ENCODE results near the gene SGO2.

SGO2 gene, protein sequence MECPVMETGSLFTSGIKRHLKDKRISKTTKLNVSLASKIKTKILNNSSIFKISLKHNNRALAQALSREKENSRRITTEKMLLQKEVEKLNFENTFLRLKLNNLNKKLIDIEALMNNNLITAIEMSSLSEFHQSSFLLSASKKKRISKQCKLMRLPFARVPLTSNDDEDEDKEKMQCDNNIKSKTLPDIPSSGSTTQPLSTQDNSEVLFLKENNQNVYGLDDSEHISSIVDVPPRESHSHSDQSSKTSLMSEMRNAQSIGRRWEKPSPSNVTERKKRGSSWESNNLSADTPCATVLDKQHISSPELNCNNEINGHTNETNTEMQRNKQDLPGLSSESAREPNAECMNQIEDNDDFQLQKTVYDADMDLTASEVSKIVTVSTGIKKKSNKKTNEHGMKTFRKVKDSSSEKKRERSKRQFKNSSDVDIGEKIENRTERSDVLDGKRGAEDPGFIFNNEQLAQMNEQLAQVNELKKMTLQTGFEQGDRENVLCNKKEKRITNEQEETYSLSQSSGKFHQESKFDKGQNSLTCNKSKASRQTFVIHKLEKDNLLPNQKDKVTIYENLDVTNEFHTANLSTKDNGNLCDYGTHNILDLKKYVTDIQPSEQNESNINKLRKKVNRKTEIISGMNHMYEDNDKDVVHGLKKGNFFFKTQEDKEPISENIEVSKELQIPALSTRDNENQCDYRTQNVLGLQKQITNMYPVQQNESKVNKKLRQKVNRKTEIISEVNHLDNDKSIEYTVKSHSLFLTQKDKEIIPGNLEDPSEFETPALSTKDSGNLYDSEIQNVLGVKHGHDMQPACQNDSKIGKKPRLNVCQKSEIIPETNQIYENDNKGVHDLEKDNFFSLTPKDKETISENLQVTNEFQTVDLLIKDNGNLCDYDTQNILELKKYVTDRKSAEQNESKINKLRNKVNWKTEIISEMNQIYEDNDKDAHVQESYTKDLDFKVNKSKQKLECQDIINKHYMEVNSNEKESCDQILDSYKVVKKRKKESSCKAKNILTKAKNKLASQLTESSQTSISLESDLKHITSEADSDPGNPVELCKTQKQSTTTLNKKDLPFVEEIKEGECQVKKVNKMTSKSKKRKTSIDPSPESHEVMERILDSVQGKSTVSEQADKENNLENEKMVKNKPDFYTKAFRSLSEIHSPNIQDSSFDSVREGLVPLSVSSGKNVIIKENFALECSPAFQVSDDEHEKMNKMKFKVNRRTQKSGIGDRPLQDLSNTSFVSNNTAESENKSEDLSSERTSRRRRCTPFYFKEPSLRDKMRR

GRCh38 chr2:200525882-200526651 is at the start of gene SGO2:
SGO2 (plus strand) TSS chr2:200526207; CDS start chr2:200532976, 6,769 bp downstream.
- DNase-seq, result peak; percentile 96

DNA sequence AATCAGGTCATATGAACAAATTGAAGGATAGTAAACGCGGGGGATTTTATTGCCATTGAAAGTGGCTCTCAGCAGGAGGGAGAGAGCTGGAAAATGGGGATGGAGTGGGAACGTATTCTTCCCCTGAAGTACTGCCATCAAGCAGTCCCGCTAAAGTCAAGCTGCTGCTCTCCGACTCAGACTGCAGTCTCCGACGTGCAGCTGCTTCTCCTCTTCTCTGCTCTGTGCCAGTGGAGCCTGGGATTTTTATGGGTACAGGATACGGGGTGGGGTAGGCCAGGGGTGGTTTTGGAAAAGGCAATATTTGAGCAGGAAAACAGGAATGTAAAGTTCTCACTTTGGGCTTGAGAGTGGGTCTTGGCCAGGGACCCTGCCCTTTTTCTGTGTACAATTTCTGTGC is 49.2 kb upstream of the SGO2 start:
- no peak for DNase-seq

DNA sequence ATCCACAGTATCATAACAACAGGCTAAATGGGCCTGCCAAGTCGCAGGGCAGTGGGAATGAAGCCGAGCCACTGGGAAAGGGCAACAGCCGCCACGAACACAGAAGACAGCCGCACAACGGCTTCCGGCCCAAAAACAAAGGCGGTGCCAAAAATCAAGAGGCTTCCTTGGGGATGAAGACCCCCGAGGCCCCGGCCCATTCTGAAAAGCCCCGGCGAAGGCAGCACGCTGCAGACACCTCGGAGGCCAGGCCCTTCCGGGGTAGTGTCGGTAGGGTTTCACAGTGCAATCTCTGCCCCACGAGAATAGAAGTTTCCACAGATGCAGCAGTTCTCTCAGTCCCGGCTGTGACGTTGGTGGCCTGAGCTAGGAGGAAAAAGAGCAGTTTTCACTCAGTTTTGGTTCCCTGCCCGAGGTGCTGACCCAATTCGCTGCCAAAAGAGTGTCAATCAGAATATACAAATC is 48.3 kb upstream of the SGO2 start:
- no peak for DNase-seq

DNA sequence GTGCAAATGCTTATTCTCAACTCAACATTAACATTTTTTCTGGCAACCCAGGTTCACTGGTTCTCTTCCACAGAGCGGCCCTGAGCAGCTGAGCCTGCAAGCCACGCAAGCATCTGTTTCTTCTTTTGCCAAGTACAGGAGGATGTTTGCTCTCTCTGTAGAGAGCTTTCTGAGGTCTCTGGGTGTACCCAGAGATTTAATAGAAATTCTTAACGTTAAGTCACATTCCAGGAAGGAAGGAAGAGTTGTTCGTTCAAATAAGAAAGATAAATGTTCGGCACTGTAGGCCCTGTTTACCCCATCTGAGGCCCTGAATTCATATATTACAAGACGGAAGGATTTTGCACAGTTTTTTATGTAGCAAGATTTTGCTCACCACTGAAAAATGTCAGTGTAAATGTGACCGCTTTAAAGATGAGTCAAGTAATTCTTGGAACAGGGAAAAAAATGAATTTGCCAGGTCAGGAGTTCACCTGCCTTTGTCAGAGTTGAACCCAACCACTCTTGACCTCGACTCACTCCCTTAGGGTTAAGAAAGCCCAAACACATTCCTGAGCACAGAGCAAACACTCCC is 46.2 kb upstream of the SGO2 start:
- DNase-seq, result no peak

GRCh38 chr2:200482194-200482593 is 43.8 kb upstream of the SGO2 start:
- DNase-seq, result no peak

GRCh38 chr2:200483729-200484198 is 42.2 kb upstream of the SGO2 start:
- no peak for DNase-seq

GRCh38 chr2:200484934-200485333 is 41.1 kb upstream of the SGO2 start:
- no peak for DNase-seq

- no peak for DNase-seq
Measured at GRCh38 chr2:200486529-200486928, 39.5 kb upstream of the SGO2 start.

DNA sequence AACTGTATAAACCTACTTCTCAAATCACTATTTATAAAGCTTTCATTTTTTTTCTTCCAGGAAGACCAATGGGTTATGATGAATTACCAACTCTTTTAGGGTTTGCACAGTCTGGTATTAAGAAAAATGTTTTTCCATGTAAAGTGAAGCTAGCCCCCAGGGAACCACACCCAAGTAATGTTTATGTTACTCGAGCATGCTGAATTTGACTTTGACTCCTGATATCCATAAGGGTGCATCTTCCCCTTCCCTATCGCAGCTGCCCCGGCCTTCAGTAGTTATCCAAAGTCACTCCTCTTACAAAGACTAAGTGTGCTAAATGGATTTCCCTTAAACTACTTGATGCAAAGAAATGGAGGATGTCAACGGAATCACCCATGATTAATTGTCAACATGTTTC is 37.8 kb upstream of the SGO2 start:
- no peak for DNase-seq

- no peak for DNase-seq
Measured at GRCh38 chr2:200490001-200490400, 36.0 kb upstream of the SGO2 start.

DNA sequence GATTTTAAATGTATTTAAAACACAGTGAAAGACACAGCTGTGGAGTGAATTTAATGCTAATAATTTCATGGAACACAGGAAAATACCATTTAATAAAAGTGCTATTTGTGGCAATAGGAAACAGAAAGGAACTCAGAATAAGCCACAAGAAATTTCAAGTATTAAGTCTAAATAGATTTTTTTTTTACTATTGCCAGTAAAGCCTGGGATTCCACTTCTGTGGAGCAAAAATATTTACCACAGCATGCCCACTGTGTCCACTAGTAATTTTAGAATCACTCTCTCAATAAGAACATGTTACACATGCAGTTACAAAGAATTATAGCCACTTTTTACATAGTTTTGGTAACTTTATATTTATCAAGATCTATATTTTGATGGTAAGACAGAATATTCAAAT is 33.4 kb upstream of the SGO2 start:
- no peak for DNase-seq

DNA sequence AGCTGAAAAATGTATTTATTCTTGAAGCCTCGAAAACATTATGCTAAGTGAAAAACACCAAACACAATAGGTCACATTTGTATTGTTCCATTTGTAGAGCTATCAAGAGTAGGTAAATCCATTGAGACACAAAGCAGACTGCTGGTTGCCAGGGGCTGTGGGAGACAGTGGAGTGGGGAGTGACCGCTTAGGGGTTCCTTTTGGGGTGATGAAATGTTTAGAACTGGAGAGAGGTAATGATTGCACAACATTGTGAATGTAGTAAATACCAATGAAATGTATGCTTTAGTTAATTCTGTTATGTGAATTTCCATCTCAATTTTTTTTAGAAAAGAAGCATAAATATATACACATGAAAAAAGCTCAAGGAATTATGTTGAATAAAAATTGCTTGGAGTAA is 32.0 kb upstream of the SGO2 start:
- DNase-seq, result no peak

DNA sequence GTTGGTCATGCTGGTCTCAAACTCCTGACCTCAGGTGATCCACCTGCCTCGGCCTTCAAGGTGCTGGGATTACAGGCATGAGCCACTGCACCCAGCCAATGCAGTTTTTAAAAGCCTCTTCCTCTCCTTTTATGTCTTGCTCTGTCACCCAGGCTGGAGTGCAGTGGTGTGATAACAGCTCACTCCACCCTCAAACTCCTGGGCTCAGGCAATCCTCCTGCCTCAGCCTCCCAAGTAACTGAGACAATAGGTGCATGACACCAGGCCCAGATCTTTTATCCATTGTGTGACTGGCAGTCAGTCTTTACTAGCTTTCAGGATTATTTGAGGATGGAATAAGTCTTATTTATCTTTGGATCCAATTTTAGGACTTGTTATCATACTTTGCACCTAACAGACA is 29.3 kb upstream of the SGO2 start:
- DNase-seq, result no peak

DNA sequence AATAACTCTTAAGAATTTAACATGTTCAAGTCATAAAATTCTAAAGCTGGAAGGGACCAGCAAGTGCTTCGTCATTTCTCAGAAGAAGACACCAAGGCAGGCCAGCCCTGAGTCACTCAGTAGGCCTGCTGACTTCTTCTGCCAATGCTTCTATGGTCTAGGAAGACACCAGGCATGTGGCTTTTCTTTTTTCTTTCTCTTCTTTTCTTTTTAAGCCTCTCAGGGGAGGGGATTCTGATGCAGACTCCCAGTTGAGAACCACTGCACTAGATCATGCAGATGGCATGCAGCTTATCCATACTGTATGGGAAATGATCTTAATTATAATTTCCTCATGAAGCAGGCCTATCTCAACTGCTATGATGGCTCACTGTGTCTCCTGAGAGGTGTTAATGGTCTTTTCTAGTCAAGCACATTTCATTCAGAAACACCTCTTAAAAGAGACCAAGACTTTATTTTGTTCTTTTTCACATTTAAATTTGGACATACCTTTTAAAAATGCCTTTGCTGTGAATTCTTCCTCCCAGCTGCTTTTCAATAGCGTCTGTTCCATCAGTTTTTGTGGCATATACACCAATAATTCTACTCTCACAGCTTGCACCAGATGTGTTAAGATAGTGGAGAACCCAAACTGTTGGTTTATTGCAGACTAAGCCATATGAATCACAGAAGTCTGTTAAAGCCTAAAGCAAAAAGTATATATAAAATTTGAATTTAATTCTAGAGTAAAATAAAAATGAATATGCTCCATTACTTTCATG is 27.4 kb upstream of the SGO2 start:
- no peak for DNase-seq

DNA sequence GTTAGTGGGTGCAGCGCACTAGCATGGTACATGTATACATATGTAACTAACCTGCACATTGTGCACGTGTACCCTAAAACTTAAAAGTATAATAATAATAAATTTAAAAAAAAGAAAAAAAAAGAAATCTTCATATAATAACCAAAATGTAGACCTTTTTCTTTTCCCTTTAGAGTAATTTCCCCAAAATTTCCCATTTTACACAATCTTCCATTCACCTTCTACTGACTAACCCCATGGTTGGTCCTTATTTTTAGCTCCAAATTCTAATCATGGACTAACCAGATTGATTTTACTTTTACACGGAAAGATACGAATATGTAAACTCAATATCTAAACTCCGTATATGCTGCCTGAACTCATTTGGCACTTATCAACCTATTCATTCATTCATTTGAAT is 23.8 kb upstream of the SGO2 start:
- DNase-seq, result no peak

DNA sequence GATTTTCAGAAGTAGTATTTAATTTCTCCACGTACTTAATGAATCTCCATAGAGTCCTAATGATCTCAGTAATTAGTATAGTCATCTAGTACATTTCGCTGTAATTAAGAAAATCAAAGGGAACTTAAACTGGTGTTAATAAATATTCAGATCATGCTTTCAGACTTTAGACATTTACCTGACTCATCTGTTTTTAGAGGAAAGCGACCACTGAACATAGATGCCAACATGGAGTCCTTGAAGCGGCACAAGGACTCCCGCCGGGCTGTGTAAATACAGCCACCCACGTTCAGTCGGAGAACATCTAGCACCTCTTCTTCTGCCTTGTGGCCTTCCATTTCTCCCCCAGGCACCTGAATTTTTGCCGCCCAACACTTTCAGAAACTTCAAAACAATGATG is 19.3 kb upstream of the SGO2 start:
- DNase-seq, result no peak

- no peak for DNase-seq
Measured at GRCh38 chr2:200507179-200507578, 18.8 kb upstream of the SGO2 start.

DNA sequence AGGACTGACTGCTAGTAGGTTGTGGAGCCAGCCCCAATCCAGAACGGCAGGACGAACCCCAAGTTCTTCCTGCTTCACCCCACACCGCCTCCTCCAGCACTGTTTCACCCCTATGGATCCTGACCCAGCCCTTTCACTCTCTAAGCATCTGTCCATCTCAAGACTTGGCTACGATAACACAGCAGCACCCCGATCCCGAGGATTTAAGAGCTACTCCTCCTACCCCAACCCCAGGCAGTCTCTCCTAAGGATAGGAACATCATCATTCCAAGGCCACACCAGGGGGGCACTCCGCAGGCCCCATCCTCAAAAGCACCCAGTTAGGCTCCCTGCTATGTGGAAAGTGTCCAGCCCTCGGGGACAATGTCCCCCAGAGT is 16.8 kb upstream of the SGO2 start:
- DNase-seq, result no peak

DNA sequence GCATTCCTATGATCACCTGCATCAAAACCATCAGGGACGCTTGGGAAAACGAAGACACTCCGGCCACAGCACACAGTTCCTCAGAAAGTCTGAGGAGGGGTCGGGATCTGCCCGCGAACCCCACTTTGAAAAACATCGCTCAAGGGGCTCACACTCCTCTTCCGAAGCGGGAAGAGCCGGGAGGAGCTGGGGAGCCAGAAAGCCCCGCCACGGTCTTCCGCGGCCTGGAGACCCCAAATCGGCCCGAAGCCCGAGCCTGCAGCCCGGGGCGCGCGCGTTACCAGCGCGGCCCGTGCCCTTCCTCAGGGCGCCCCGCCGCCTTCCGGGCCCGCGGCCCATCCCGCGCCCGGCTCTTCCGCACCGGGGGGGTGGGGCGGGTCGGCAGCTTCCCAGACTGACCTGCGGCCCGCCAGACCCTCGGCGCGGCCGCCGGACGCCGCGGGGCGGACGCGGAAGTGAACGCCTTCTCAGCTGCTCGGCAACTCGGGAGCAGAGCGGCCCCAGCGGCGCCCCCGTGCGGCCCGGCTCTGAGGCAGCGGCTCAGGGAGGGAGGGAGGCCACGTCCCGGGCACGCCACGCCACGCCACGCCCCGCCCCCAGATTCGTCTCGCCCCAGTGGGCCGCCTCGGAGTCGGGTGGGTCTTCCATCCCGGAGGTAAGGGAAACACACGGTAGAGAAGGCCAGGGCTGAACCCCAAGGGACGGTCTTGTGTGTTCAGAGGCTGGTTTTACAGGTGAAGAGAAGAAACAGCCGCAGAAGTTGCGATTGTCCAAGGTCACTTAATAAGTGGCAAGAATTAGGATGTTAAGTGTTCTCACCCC is 16.2 kb upstream of the SGO2 start, which contains the start of gene KCTD18:
KCTD18 (minus strand) TSS at position 457 of the 822 bp plus-strand sequence. CDS start 3,052 bp downstream, outside the sequence.
- peak; percentile 95 for DNase-seq

GRCh38 chr2:200515155-200515554 is 10.9 kb upstream of the SGO2 start:
- DNase-seq, result no peak
